Tongue (tissue), 2 donors: ENCODE measurements around the gene STEAP2. TPM values are rescaled to one million over a fixed set of nuclear protein-coding genes. Genes with fewer than 3 reads are reported as not detected.

ENCODE experiments used
- DNase-seq: peaks from one replicate; pipeline ENCODE4 v3.0.0-alpha.2; 2015
- total RNA-seq: library from RNA; depleted of rRNA; stranded (reverse); fragments of >200 nt; gene quantifications from one replicate; pipeline ENCODE4 v1.2.3, GENCODE V29; 2014

Gene STEAP2
- total RNA-seq, 1 donor from 2014 or later = 15.5 TPM

GRCh38 chr7:90194911-90195809, 16.4 kb upstream of the STEAP2 start:
- no peak for DNase-seq

GRCh38 chr7:90201500-90202195, 9.9 kb upstream of the STEAP2 start:
- no peak for DNase-seq

GRCh38 chr7:90207956-90208355, 3.6 kb upstream of the STEAP2 start:
- DNase-seq = no peak

GRCh38 chr7:90209776-90210175, 1.8 kb upstream of the STEAP2 start:
- DNase-seq = no peak

GRCh38 chr7:90210475-90210874, 1.1 kb upstream of the STEAP2 start:
- no peak for DNase-seq

GRCh38 chr7:90210981-90211380, 559 bp upstream of the STEAP2 start:
- DNase-seq = no peak

- no peak for DNase-seq
Measured at GRCh38 chr7:90212149-90212495, 582 bp downstream of the STEAP2 start.

GRCh38 chr7:90213521-90213920, 2.0 kb downstream of the STEAP2 start:
- DNase-seq = no peak

- no peak for DNase-seq
Measured at GRCh38 chr7:90216080-90216674, 4.6 kb downstream of the STEAP2 start.

- no peak for DNase-seq
Measured at GRCh38 chr7:90216771-90217170, 5.2 kb downstream of the STEAP2 start.

- no peak for DNase-seq
Measured at GRCh38 chr7:90222390-90222789, 10.8 kb downstream of the STEAP2 start.

- peak; percentile 60 for DNase-seq
Measured at GRCh38 chr7:90222811-90223725, 11.5 kb downstream of the STEAP2 start.

- no peak for DNase-seq
Measured at GRCh38 chr7:90224195-90224594, 12.7 kb downstream of the STEAP2 start.

GRCh38 chr7:90225181-90225580, 13.6 kb downstream of the STEAP2 start:
- DNase-seq = no peak

- DNase-seq = no peak
Measured at GRCh38 chr7:90225601-90226000, 14.1 kb downstream of the STEAP2 start.

GRCh38 chr7:90227259-90227658, 15.7 kb downstream of the STEAP2 start:
- no peak for DNase-seq

- no peak for DNase-seq
Measured at GRCh38 chr7:90229682-90230081, 18.1 kb downstream of the STEAP2 start.

- DNase-seq = no peak
Measured at GRCh38 chr7:90230834-90231233, 19.3 kb downstream of the STEAP2 start.

- DNase-seq = no peak
Measured at GRCh38 chr7:90231304-90231703, 19.8 kb downstream of the STEAP2 start.

- no peak for DNase-seq
Measured at GRCh38 chr7:90232430-90232829, 20.9 kb downstream of the STEAP2 start.

- no peak for DNase-seq
Measured at GRCh38 chr7:90233569-90233968, 22.0 kb downstream of the STEAP2 start.

GRCh38 chr7:90236721-90237289, 25.3 kb downstream of the STEAP2 start:
- DNase-seq = peak; percentile 34
